ENCODE data around the gene UGT1A9. TPM values are rescaled to one million over a fixed set of nuclear protein-coding genes. Genes with fewer than 3 reads are reported as not detected.
A peak's percentile ranks its signal among the peaks of the same experiment; 100 is the strongest.
"Not testable (repeated sequence)": the region's sequence is repeated elsewhere in the genome, so short reads cannot be mapped to it uniquely, and the experiment has no call there.

The UGT1A9 gene
- total RNA-seq, 2 donors from 2014 or later = not detected

DNA sequence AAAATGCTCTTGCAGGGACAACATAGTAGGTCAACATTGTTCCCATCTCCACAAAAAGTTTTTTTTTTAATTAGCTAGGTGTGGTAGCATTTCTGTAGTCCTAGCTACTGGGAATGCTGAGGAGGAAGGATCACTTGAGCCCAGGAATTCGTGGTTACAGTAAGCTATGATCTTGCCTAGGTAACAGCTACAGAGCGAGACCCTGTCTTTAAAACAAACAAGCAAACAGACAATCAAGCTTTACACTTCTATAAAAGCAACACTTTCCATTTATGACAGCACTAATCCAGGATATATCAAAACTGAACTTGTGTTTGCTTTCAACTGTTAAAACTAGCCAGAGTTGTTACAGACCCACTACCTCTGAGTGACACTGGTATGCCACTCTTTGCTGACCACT is 69.2 kb downstream of the UGT1A9 start:
- Histone ChIP-seq H3K27ac (no peak overlapping the region), H3K36me3 (replicated peaks in 1 of 2; ENCODE audit: insufficient read depth in 1 of 2, low read depth in 2 of 2) (no peaks in the 10 kb centered on the region), H3K4me3 (no peak overlapping the region), H3K27me3 (no peaks in the 10 kb centered on the region), H3K9me3 (no peaks in the 10 kb centered on the region), H3K4me1 (no peaks in the 10 kb centered on the region)
- intact Hi-C loops (cut with DNase I) = no loop called here
- ATAC-seq (no peak), DNase-seq (no peak)
- WGBS, 2 donors = 60 to 66% methylated on average over 2 of the region's 2 CpGs
- no peak for TF ChIP-seq POLR2A (IDR thresholded peaks at IDR 0.05)

DNA sequence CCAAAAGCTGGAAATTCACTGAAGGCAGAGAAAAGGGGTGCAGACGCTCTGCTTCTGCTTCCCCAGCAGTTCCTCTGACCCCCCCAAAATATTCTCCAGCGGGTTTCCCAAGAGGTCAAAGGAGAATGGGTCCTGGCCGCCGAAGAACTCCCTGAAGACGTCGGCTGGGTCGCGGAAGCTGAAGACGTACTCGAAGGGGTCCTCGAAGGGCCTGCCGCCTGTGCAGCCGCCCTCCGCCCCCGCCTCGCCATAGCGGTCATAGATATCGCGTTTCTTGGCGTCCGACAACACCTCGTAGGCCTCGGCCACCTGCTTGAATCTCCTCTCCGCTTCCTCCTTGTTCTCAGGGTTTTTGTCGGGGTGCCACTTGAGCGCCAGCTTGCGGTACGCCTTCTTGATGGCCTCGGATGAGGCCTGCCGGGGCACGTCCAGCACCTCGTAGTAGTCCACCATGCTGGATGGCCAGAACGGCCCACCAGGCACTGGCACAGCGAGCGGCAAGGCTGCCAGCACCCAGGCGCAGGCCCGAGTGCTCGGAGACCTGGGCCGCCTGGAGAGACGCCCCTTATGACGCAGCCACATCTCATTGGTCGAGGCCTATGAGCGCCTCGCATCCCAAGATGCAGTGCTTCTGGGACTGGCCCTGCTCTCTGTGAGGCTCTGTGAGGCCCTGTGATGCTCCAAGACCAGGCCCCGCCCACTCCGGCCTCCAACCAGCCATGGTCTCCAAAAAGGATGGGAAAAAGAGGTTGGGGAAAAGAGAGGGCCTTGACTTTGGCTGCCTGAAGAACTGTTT is 72.0 kb downstream of the UGT1A9 start:
- no peaks in the 10 kb centered on the region for H3K4me1 ChIP-seq
- no peaks in the 10 kb centered on the region for H3K27me3 ChIP-seq
- DNase-seq (no peak), ATAC-seq (no peak)
- H3K36me3 ChIP-seq (replicated peaks in 1 of 2; ENCODE audit: insufficient read depth in 1 of 2, low read depth in 2 of 2) = no peaks in the 10 kb centered on the region
- intact Hi-C loops (cut with DNase I) = no loop called here
- no peak overlapping the region for H3K27ac ChIP-seq
- no peaks in the 10 kb centered on the region for H3K9me3 ChIP-seq
- WGBS, 2 donors = 85 to 91% methylated on average over 33 to 43 of the region's 46 CpGs
- H3K4me3 ChIP-seq = no peak overlapping the region
- TF ChIP-seq, protein P1, sequence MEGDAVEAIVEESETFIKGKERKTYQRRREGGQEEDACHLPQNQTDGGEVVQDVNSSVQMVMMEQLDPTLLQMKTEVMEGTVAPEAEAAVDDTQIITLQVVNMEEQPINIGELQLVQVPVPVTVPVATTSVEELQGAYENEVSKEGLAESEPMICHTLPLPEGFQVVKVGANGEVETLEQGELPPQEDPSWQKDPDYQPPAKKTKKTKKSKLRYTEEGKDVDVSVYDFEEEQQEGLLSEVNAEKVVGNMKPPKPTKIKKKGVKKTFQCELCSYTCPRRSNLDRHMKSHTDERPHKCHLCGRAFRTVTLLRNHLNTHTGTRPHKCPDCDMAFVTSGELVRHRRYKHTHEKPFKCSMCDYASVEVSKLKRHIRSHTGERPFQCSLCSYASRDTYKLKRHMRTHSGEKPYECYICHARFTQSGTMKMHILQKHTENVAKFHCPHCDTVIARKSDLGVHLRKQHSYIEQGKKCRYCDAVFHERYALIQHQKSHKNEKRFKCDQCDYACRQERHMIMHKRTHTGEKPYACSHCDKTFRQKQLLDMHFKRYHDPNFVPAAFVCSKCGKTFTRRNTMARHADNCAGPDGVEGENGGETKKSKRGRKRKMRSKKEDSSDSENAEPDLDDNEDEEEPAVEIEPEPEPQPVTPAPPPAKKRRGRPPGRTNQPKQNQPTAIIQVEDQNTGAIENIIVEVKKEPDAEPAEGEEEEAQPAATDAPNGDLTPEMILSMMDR (IDR thresholded peaks at IDR 0.05) = no peak

DNA sequence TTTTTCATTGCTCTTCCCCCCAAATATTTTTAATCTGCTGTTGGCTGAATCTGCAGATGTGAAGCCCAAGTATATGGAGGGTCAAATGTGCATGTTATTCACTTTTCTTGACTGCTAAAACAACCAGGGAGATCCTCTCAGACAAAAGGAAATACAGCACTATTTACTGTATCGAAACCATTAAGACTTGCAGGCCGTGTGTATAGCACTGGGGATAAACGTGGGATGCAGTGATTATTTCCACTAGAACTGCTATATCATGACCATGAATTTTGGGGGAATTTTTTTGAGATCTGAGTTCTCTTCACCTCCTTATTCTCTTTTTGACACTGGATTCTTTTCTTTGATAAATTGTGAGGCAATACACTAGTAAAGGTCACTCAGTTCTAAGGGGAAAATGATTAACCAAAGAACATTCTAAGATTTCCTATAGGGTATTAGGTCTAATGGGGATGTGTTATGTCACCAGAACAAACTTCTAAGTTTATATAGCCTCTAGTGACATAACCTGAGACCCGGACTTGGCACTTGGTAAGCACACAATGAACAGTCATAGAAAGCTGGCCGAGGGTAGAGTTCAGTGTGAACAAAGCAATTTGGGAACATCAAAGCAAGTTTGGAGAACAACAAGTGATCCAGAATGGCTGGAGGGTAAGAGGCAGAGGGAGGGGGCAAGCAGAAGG is 73.5 kb downstream of the UGT1A9 start:
- Histone ChIP-seq H3K4me1 (no peaks in the 10 kb centered on the region), H3K27ac (no peak overlapping the region), H3K9me3 (no peaks in the 10 kb centered on the region), H3K27me3 (no peaks in the 10 kb centered on the region), H3K36me3 (replicated peaks in 1 of 2; ENCODE audit: insufficient read depth in 1 of 2, low read depth in 2 of 2) (no peaks in the 10 kb centered on the region), H3K4me3 (no peak overlapping the region)
- DNase-seq = no peak
- 58 to 59% methylated on average over 5 of the region's 5 CpGs for WGBS, 2 donors
- TF ChIP-seq, protein P1 (IDR thresholded peaks at IDR 0.05) = no peak
- TF ChIP-seq POLR2A (IDR thresholded peaks at IDR 0.05) = no peak
- no peak for ATAC-seq
- intact Hi-C loops (cut with DNase I) = no loop called here

DNA sequence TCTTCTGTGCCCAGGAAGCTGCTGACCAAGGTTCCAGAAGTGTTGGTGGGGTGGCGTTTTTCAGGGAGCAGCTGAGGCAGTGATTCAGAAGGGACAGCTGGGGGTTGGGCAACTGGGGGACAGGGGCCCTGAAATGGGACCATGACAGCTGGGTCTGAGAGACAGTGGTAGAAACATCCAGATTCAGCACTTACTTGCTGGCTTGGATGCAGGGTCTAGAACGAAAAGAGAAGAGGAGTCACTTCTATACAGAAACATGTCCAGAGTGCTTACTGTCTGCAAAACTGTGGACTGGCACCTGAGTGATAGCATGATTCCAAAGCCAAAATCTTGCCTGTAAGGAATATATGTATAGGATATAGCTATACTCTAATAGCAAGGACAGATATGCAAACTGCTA is 74.1 kb downstream of the UGT1A9 start:
- intact Hi-C loops (cut with DNase I); ATAC-seq; H3K36me3 ChIP-seq (replicated peaks in 1 of 2; ENCODE audit: insufficient read depth in 1 of 2, low read depth in 2 of 2); H3K4me3 ChIP-seq; DNase-seq; H3K9me3 ChIP-seq; H3K27me3 ChIP-seq; H3K4me1 ChIP-seq: not testable (repeated sequence)
- H3K27ac ChIP-seq = peak overlapping the region in 2 of 4 donors; percentile 15 to 16
- 60 to 70% methylated on average over 2 of the region's 2 CpGs for WGBS, 2 donors

DNA sequence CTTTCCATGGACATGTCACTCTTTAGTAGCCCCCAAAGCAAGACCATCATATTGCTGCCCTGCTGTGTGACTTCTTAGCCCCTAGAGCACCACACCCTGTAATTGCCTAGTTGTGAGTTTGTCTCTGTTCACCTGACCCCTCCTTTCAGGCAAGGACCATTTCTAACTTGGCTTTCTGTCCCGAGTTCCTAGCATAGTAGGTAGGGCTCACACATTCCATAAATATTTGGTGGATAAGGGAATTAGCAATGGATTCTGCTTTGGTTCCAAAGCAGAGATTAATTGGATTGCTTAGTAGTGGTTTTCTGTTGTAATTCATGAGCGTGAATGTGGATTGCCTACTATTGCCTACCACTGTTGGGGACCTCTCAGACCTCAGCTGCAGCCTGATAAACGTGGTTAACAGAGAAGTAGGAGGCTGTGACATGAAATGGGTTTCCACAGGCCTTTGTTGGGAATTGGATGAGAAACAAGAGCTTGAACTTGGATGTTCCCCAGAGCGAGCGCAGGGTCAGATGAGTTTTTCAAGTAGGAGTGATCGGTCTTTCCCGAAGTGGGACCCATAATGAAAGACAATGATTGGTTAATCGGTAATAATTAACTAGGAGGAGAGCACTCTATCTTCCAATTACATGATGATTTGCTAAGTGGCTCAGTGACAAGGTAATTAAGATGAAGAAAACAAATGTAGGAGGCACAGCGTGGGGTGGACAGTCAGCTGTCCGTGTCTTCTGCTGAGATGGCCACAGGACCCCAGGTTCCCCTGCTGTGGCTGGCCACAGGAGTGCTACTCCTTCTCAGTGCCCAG is 75.0 kb downstream of the UGT1A9 start:
- H3K27me3 ChIP-seq = no peaks in the 10 kb centered on the region
- intact Hi-C loops (cut with DNase I) = no loop called here
- no peaks in the 10 kb centered on the region for H3K4me1 ChIP-seq
- no peak for TF ChIP-seq POLR2A (IDR thresholded peaks at IDR 0.05)
- TF ChIP-seq, protein P1 (IDR thresholded peaks at IDR 0.05) = no peak
- DNase-seq (no peak), ATAC-seq (peak; percentile 84)
- no peaks in the 10 kb centered on the region for H3K36me3 ChIP-seq (replicated peaks in 1 of 2; ENCODE audit: insufficient read depth in 1 of 2, low read depth in 2 of 2)
- no peak overlapping the region for H3K4me3 ChIP-seq
- H3K9me3 ChIP-seq = peaks cover 0 to 10% (median 0%) of the 10 kb centered on the region in 3 donors
- H3K27ac ChIP-seq = peak overlapping the region in 2 of 4 donors; percentile 15 to 16
- WGBS, 2 donors = 45 to 54% methylated on average over 10 of the region's 10 CpGs
